22Rv1 (cell line): ENCODE results near the gene GPAT2.
"Not testable (repeated sequence)": the region's sequence is repeated elsewhere in the genome, so short reads cannot be mapped to it uniquely, and the experiment has no call there.

Source experiments
- CTCF ChIP-seq: fragments of 450-650 bp; IDR thresholded peaks from 2 replicates; pipeline ENCODE4 v1.5.1; 2017; ENCODE audit warnings: mild to moderate bottlenecking
- ZFX ChIP-seq: fragments of 450-650 bp; IDR thresholded peaks from 2 replicates; pipeline ENCODE4 v1.6.1; 2017; ENCODE audit warnings: antibody characterized with exemption, borderline replicate concordance

GRCh38 chr2:96009833-96010232 is 24.9 kb downstream of the GPAT2 start:
- TF ChIP-seq CTCF, ZFX: not testable (repeated sequence)
